ENCODE measurements around the gene NFE2.
"Not testable (repeated sequence)": the region's sequence is repeated elsewhere in the genome, so short reads cannot be mapped to it uniquely, and the experiment has no call there.

The NFE2 gene

DNA sequence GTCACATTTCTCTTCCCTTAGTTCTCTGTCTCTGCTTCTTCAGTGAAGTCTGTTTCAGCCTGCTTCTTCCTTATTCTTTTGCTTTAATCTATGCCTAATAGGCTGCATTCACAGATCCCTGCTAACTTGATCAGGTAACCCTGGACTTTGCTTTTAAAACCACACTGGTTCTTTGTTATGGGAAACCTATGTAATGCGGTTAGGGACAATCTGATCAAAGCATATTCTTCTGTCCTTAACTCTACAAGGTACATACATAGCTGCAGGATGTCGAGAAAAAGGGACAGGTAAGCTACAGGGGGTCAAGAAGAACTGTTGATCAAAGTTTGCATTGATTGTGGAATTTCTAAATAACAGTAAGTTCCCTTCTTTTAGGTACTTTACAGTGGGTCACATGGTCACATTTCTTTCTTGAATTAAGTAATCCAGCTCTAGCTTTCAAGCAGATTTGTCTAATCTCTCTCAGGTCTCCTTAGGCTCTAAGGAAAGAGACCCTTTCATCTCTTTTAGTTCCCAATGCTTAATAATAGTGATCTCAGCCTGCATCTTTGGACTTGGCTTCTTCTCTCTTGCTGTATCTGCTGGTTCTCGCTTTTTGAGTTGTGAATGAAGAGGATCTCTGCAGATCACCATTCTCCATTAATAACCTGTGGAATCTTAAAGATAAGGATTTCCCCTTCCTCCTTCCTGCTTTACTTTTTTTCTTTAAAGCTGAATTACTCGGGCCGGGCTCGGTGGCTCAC lies 28.0 kb upstream of the NFE2 start:
- H3K4me1 ChIP-seq: no peaks in the 10 kb centered on the region
- H2AFZ ChIP-seq: no peak overlapping the region
- TF ChIP-seq, protein P1, sequence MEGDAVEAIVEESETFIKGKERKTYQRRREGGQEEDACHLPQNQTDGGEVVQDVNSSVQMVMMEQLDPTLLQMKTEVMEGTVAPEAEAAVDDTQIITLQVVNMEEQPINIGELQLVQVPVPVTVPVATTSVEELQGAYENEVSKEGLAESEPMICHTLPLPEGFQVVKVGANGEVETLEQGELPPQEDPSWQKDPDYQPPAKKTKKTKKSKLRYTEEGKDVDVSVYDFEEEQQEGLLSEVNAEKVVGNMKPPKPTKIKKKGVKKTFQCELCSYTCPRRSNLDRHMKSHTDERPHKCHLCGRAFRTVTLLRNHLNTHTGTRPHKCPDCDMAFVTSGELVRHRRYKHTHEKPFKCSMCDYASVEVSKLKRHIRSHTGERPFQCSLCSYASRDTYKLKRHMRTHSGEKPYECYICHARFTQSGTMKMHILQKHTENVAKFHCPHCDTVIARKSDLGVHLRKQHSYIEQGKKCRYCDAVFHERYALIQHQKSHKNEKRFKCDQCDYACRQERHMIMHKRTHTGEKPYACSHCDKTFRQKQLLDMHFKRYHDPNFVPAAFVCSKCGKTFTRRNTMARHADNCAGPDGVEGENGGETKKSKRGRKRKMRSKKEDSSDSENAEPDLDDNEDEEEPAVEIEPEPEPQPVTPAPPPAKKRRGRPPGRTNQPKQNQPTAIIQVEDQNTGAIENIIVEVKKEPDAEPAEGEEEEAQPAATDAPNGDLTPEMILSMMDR (IDR thresholded peaks at IDR 0.05): no peak

DNA sequence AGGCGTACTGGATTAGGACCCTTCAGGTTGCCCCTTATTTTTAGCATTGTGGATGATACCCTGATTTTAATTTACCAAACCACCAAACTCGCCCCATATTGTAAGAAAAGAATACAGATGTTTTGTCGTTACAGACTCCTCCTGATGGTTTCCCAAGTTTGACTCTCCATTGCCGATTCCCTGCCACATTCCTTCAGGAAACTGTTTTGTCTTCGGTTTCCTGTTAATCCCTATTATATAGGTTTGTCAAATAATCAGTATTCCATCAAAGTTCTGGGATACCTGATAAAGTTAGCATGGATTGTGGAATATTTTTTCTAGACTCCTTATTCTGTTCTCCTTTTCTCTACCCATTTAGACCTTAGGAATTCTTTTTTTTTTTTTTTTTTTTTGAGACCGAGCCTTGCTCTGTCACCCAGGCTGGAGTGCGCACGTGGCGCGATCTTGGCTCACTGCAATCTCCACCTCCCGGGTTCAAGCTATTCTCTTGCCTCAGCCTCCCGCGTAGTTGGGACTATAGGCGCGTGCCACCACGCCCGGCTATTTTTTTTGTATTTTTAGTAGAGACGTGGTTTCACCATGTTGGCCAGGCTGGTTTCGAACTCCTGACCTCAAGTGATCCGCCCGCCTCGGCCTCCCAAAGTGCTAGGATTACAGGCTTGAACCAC lies 24.8 kb upstream of the NFE2 start:
- not testable (repeated sequence) for H3K36me3 ChIP-seq (ENCODE audit: control insufficient read depth, insufficient read depth, low read length); H3K27me3 ChIP-seq (ENCODE audit: control insufficient read depth, insufficient read depth, low read length); H3K9me3 ChIP-seq (ENCODE audit: control insufficient read depth, low read length); H3K4me1 ChIP-seq
- Histone ChIP-seq H3K4me2 (ENCODE audit: low read length) (peak overlapping the region; percentile 98), H3K79me2 (peaks cover 46% of the 10 kb centered on the region), H3K27ac (peak overlapping the region; percentile 91), H3K4me3 (ENCODE audit: low read depth, low read length) (peak overlapping the region; percentile 97), H2AFZ (peak overlapping the region; percentile 98), H3K9ac (peak overlapping the region; percentile 81)

More for the DNA sequence above, 28.0 kb upstream of the NFE2 start:
- Histone ChIP-seq H3K27me3 (ENCODE audit: control insufficient read depth, insufficient read depth, low read length) (no peaks in the 10 kb centered on the region), H3K4me3 (ENCODE audit: low read depth, low read length) (no peak overlapping the region), H3K36me3 (ENCODE audit: control insufficient read depth, insufficient read depth, low read length) (no peaks in the 10 kb centered on the region), H3K4me2 (ENCODE audit: low read length) (no peak overlapping the region), H3K27ac (no peak overlapping the region), H3K9me3 (ENCODE audit: control insufficient read depth, low read length) (no peaks in the 10 kb centered on the region), H3K9ac (no peak overlapping the region), H3K79me2 (peaks cover 64% of the 10 kb centered on the region)

DNA sequence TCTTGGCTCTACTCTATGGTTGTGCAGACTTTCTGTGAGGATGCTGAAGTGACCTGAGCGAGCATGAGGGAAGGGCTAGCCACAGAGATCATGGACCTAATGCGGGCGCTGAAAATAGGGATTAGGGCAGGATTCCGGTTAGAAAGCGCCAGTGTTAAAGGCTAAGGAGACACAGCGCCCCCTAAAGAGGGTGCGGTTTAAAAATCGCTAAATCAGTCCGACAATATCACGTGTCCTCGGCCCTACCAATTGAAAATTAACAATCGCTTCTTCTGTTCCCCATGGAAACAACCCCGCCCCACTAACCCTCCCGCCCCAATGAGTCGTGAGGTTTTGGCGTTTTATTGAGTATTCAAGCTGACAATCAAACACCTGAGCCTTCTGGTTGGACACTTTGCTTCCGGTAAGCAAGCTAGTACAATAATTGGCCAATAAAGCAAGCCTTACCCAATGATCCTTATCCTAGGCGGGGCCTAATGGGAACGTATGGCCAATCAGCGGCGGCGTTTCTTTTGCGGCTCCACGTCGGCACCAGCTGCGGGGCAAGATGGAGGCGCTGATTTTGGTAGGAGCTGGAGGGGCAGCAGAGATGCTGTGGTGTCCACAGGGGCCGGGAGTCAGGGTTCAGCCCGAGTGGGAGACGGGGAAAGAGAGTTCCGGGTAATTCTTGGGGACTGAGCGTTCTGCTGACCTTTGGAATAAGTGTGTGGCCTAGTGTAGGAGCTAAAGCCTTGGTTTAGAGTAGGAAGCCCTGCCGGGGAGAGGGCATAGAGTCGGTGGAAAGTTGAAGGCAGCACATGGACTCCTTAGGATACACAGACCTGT lies 24.0 kb upstream of the NFE2 start, which contains the start of gene COPZ1:
Gene COPZ1, plus strand, starts transcription at position 515 of the 825 bp plus-strand sequence. Its CDS starts 33 bp downstream, at position 548.
- TF ChIP-seq, protein P1 (IDR thresholded peaks at IDR 0.05): peak; percentile 81
- peaks cover 44% of the 10 kb centered on the region for H3K79me2 ChIP-seq

DNA sequence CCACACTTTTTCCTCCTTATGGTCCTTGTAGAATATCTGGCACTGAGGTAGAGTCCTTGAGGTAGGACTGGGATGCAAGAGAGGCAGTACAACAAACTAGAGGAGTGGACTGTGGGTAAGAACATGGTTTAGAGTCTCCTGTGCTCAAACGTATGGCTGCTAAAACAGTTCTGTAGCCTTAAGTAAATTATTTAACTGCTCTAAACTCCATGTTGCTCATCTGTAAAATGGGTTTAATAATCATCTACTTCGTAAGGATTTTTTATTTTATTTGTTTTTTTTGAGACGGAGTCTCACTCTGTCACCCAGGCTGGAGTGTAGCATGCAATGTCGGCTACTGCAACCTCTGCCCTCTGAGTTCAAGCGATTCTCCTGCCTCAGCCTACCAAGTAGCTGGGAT lies 20.5 kb upstream of the NFE2 start:
- Histone ChIP-seq H3K4me2 (ENCODE audit: low read length) (no peak overlapping the region), H3K9ac (no peak overlapping the region), H3K27me3 (ENCODE audit: control insufficient read depth, insufficient read depth, low read length) (no peaks in the 10 kb centered on the region), H3K4me1 (no peaks in the 10 kb centered on the region), H3K4me3 (ENCODE audit: low read depth, low read length) (no peak overlapping the region), H3K36me3 (ENCODE audit: control insufficient read depth, insufficient read depth, low read length) (no peaks in the 10 kb centered on the region), H3K79me2 (peaks cover 13% of the 10 kb centered on the region), H2AFZ (no peak overlapping the region), H3K27ac (no peak overlapping the region), H3K9me3 (ENCODE audit: control insufficient read depth, low read length) (no peaks in the 10 kb centered on the region)
- TF ChIP-seq, protein P1 (IDR thresholded peaks at IDR 0.05): no peak

More for the DNA sequence above, 24.0 kb upstream of the NFE2 start, which contains the start of gene COPZ1:
- Histone ChIP-seq H3K4me1 (no peaks in the 10 kb centered on the region), H3K9me3 (ENCODE audit: control insufficient read depth, low read length) (no peaks in the 10 kb centered on the region), H3K36me3 (ENCODE audit: control insufficient read depth, insufficient read depth, low read length) (no peaks in the 10 kb centered on the region), H3K27me3 (ENCODE audit: control insufficient read depth, insufficient read depth, low read length) (no peaks in the 10 kb centered on the region), H3K4me3 (ENCODE audit: low read depth, low read length) (peak within 1 kb of the TSS; percentile 97), H3K9ac (peak within 1 kb of the TSS; percentile 81), H3K27ac (peak within 1 kb of the TSS; percentile 91), H2AFZ (peak within 1 kb of the TSS; percentile 98), H3K4me2 (ENCODE audit: low read length) (peak within 1 kb of the TSS; percentile 98)

DNA sequence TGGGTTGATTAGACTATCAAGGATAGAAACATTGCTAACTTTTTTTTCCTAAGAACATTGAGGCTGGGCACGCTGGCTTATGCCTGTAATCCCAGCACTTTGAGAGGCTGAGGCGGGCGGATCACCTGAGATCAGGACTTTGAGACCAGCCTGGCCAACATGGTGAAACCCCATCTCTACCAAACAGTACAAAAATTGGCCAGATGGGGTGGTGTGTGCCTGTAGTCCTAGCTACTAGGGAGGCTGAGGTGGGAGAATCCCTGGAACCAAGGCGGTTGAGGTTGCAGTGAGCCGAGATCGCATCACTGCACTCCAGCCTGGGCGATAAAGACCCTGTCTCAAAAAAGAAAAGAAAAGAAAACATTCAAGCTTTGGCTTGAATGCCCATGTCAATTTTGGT lies 11.5 kb upstream of the NFE2 start:
- H2AFZ ChIP-seq; H3K27ac ChIP-seq; H3K9ac ChIP-seq; H3K4me3 ChIP-seq (ENCODE audit: low read depth, low read length); H3K27me3 ChIP-seq (ENCODE audit: control insufficient read depth, insufficient read depth, low read length); H3K9me3 ChIP-seq (ENCODE audit: control insufficient read depth, low read length); H3K4me1 ChIP-seq; H3K4me2 ChIP-seq (ENCODE audit: low read length); H3K36me3 ChIP-seq (ENCODE audit: control insufficient read depth, insufficient read depth, low read length); H3K79me2 ChIP-seq: not testable (repeated sequence)
